ENCODE measurements around the gene ZNHIT2.

The ZNHIT2 gene

DNA sequence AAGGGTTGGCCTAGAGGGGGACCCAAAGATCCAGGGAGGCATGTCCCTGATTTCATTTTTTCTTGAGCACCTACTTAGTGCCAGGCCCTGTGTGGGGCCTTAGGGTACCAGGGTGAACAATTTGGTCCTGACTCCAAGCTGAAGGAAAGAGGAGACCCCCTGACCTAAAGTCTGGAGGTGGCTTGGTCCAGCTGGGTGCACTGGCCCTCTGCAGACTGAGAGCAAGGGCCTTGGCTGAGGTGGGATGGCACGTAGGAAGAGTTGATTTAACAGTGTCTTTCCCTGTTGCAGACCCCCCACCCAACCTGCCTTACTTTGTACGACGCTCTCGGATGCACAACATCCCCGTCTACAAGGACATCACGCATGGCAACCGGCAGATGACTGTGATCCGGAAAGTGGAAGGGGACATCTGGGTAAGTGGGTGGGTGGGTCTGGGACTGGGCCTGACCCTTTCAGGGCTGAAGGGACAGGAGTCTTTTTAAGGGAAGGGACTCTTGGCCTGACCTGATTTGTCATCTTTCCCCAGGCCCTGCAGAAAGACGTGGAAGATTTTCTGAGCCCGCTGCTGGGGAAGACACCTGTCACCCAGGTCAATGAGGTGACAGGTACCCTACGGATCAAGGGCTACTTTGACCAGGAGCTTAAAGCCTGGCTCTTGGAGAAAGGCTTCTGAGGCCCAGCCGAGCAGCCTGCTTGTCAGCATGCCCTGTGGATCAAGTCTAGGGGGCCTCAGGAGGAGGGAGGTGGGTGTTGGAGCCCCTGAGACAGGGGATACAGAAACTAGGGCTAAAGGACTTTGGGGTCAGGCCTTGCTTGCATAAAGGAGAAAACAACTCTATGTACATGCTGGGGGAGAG lies 7.9 kb upstream of the ZNHIT2 start:
- no peak for ATAC-seq (ENCODE audit: low read depth)
- Histone ChIP-seq H3K27me3 (ENCODE audit: insufficient read depth, poor library complexity, severe bottlenecking) (no peaks in the 10 kb centered on the region), H3K9me3 (ENCODE audit: severe bottlenecking) (no peaks in the 10 kb centered on the region), H3K4me3 (ENCODE audit: severe bottlenecking) (no peak overlapping the region), H3K27ac (ENCODE audit: poor library complexity, severe bottlenecking) (no peak overlapping the region), H3K4me1 (ENCODE audit: insufficient read depth, poor library complexity, severe bottlenecking) (peaks cover 8% of the 10 kb centered on the region), H3K36me3 (ENCODE audit: low read depth) (peaks cover 81% of the 10 kb centered on the region)
- TF ChIP-seq CTCF (IDR thresholded peaks at IDR 0.05; ENCODE audit: poor library complexity, severe bottlenecking) = no peak
- DNase-seq (ENCODE audit: low spot score) = no peak

GRCh38 chr11:65124480-65125196 lies 7.1 kb upstream of the ZNHIT2 start:
- Histone ChIP-seq H3K4me3 (ENCODE audit: severe bottlenecking) (no peak overlapping the region), H3K4me1 (ENCODE audit: insufficient read depth, poor library complexity, severe bottlenecking) (peaks cover 8% of the 10 kb centered on the region), H3K36me3 (ENCODE audit: low read depth) (peaks cover 82% of the 10 kb centered on the region), H3K27ac (ENCODE audit: poor library complexity, severe bottlenecking) (no peak overlapping the region), H3K9me3 (ENCODE audit: severe bottlenecking) (no peaks in the 10 kb centered on the region), H3K27me3 (ENCODE audit: insufficient read depth, poor library complexity, severe bottlenecking) (no peaks in the 10 kb centered on the region)
- DNase-seq (ENCODE audit: low spot score) = no peak
- no peak for TF ChIP-seq CTCF (IDR thresholded peaks at IDR 0.05; ENCODE audit: poor library complexity, severe bottlenecking)
- ATAC-seq (ENCODE audit: low read depth) = no peak

DNA sequence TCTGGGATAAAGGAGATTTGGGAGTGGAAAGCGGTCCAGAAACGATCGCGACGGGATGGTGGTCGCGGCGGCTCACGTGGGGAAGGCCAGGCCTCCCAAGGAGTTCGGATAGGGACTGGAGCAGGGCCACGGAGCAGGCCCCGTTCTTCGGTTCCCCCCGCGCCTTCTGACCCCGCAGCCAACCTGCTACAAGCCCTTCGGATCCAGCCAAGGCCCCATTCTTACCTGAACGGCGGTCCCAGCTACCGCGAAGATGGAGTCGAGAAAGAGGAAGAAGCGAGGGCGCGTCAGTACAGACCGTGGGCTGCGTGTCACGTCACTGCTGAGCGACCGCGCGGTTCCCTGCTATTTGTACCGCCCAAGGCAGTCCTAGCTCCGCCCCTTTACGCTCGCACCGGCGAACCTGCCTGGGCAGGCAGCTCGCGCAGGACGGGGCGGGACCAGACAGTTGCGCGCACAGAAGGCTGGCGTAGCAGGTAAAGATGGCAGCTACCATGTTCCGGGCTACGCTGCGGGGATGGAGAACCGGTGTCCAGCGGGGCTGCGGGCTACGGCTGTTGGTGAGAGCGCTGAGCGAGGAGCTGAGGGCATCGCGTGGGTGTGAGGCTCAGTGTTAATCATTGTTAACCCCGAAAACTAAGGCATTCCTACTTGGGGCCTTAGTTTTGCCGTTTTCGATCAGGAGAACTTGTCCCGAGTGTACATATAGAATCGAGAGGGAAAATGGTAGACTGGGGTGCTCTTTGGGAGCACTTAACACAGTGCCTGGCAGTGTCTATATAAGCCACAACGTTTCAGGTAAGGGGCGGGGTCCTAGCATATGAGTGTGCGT lies 4.6 kb upstream of the ZNHIT2 start, which contains the start of the genes FAU and MRPL49:
Gene FAU (minus strand): TSS at position 270 of the 832 bp plus-strand sequence. CDS start 321 bp downstream, outside the sequence.
Gene MRPL49 (plus strand): TSS at position 457 of the 832 bp plus-strand sequence. CDS start 26 bp downstream, at position 483.
- peak within 1 kb of the TSS; percentile 80 for H3K4me3 ChIP-seq (ENCODE audit: severe bottlenecking)
- H3K27me3 ChIP-seq (ENCODE audit: insufficient read depth, poor library complexity, severe bottlenecking) = no peaks in the 10 kb centered on the region
- H3K36me3 ChIP-seq (ENCODE audit: low read depth) = peaks cover 79% of the 10 kb centered on the region
- peak; percentile 98 for DNase-seq (ENCODE audit: low spot score)
- no peak for TF ChIP-seq CTCF (IDR thresholded peaks at IDR 0.05; ENCODE audit: poor library complexity, severe bottlenecking)
- peak within 1 kb of the TSS; percentile 66 for H3K27ac ChIP-seq (ENCODE audit: poor library complexity, severe bottlenecking)
- no peaks in the 10 kb centered on the region for H3K9me3 ChIP-seq (ENCODE audit: severe bottlenecking)
- ATAC-seq (ENCODE audit: low read depth) = peak; percentile 81
- peaks cover 8% of the 10 kb centered on the region for H3K4me1 ChIP-seq (ENCODE audit: insufficient read depth, poor library complexity, severe bottlenecking)

GRCh38 chr11:65121447-65121864 lies 4.0 kb upstream of the ZNHIT2 start:
- TF ChIP-seq CTCF (IDR thresholded peaks at IDR 0.05; ENCODE audit: poor library complexity, severe bottlenecking) = no peak
- ATAC-seq (ENCODE audit: low read depth) (no peak), DNase-seq (ENCODE audit: low spot score) (no peak)
- H3K4me3 ChIP-seq (ENCODE audit: severe bottlenecking) = peak overlapping the region; percentile 80
- H3K27me3 ChIP-seq (ENCODE audit: insufficient read depth, poor library complexity, severe bottlenecking) = no peaks in the 10 kb centered on the region
- H3K27ac ChIP-seq (ENCODE audit: poor library complexity, severe bottlenecking) = peak overlapping the region; percentile 66
- H3K4me1 ChIP-seq (ENCODE audit: insufficient read depth, poor library complexity, severe bottlenecking) = peaks cover 9% of the 10 kb centered on the region
- no peaks in the 10 kb centered on the region for H3K9me3 ChIP-seq (ENCODE audit: severe bottlenecking)
- H3K36me3 ChIP-seq (ENCODE audit: low read depth) = peaks cover 73% of the 10 kb centered on the region
